Measurements from ENCODE around the gene THEM4. TPM values are rescaled to one million over a fixed set of nuclear protein-coding genes. Genes with fewer than 3 reads are reported as not detected.
"Not testable (repeated sequence)": the region's sequence is repeated elsewhere in the genome, so short reads cannot be mapped to it uniquely, and the experiment has no call there.

Gene THEM4
- total RNA-seq, 2 experiments from 2014 or later = 7.2 to 21.5 TPM

- no peaks in the 10 kb centered on the region for H3K9me2 ChIP-seq (ENCODE audit: insufficient read depth, low read length)
- BruUV-seq (replicated peaks) = no TSS peak
- intact Hi-C loops (cut with micrococcal nuclease; ENCODE audit: unreplicated experiment) = no loop called here
- ChIA-PET CTCF (ENCODE audit: unreplicated experiment) (interaction anchor here (0.6 kb wide), 1 partner anchor 21 kb away, joined by 4 read pairs; no protein-coding TSS in a partner anchor), POLR2A (interaction anchor here (1.3 kb wide), 1 partner anchor 7 kb away, joined by 3 read pairs; no protein-coding TSS in a partner anchor)
- H3K27ac ChIP-seq (ENCODE audit: low read depth, low read length, poor library complexity, severe bottlenecking) = no peak overlapping the region
- no peaks in the 10 kb centered on the region for H3K36me3 ChIP-seq (ENCODE audit: insufficient read depth, low read length)
- H3K4me2 ChIP-seq (ENCODE audit: low read length) = no peak overlapping the region
- H4K20me1 ChIP-seq (ENCODE audit: insufficient read depth, low read length) = no peaks in the 10 kb centered on the region
- no peak overlapping the region for H2AFZ ChIP-seq (ENCODE audit: low read length)
- no peak for DNase-seq (ENCODE audit: low spot score)
- H3K9me3 ChIP-seq (ENCODE audit: low read length) = no peaks in the 10 kb centered on the region
- no peak overlapping the region for H3K4me3 ChIP-seq (ENCODE audit: low read depth, low read length, poor library complexity, severe bottlenecking)
- no peak for TF ChIP-seq EZH2phosphoT487 (IDR thresholded peaks at IDR 0.05; ENCODE audit: borderline replicate concordance, low read depth, low read length)
- TF ChIP-seq CTCF (conservative IDR thresholded peaks at IDR 0.05; ENCODE audit: low read length) = no peak
- H3K79me2 ChIP-seq (ENCODE audit: insufficient read depth, low read depth, low read length) = no peaks in the 10 kb centered on the region
- H3K4me1 ChIP-seq (ENCODE audit: insufficient read depth, low read length, poor library complexity, severe bottlenecking) = peaks cover 8% of the 10 kb centered on the region
Observed at GRCh38 chr1:151858030-151858746, 51.1 kb downstream of the THEM4 start.

GRCh38 chr1:151855933-151856332 lies 53.4 kb downstream of the THEM4 start:
- no TSS peak for BruUV-seq (replicated peaks)

GRCh38 chr1:151855516-151855915 lies 53.8 kb downstream of the THEM4 start:
- H3K4me3 ChIP-seq (ENCODE audit: low read depth, low read length, poor library complexity, severe bottlenecking); POLR2A ChIA-PET; BruUV-seq (replicated peaks); DNase-seq (ENCODE audit: low spot score); H3K9me3 ChIP-seq (ENCODE audit: low read length); H3K4me1 ChIP-seq (ENCODE audit: insufficient read depth, low read length, poor library complexity, severe bottlenecking); H4K20me1 ChIP-seq (ENCODE audit: insufficient read depth, low read length); H3K36me3 ChIP-seq (ENCODE audit: insufficient read depth, low read length); CTCF ChIA-PET (ENCODE audit: unreplicated experiment); H3K9me2 ChIP-seq (ENCODE audit: insufficient read depth, low read length); H2AFZ ChIP-seq (ENCODE audit: low read length); intact Hi-C loops (cut with micrococcal nuclease; ENCODE audit: unreplicated experiment); H3K27ac ChIP-seq (ENCODE audit: low read depth, low read length, poor library complexity, severe bottlenecking); H3K4me2 ChIP-seq (ENCODE audit: low read length); H3K79me2 ChIP-seq (ENCODE audit: insufficient read depth, low read depth, low read length): not testable (repeated sequence)

More at GRCh38 chr1:151855933-151856332, 53.4 kb downstream of the THEM4 start:
- no peaks in the 10 kb centered on the region for H3K9me3 ChIP-seq (ENCODE audit: low read length)
- no peak overlapping the region for H3K27ac ChIP-seq (ENCODE audit: low read depth, low read length, poor library complexity, severe bottlenecking)
- POLR2A ChIA-PET = no interaction called here
- H3K4me2 ChIP-seq (ENCODE audit: low read length) = no peak overlapping the region
- no peaks in the 10 kb centered on the region for H3K79me2 ChIP-seq (ENCODE audit: insufficient read depth, low read depth, low read length)
- no peak overlapping the region for H3K4me3 ChIP-seq (ENCODE audit: low read depth, low read length, poor library complexity, severe bottlenecking)
- no peaks in the 10 kb centered on the region for H3K9me2 ChIP-seq (ENCODE audit: insufficient read depth, low read length)
- no peaks in the 10 kb centered on the region for H3K36me3 ChIP-seq (ENCODE audit: insufficient read depth, low read length)
- H2AFZ ChIP-seq (ENCODE audit: low read length) = no peak overlapping the region
- H4K20me1 ChIP-seq (ENCODE audit: insufficient read depth, low read length) = no peaks in the 10 kb centered on the region
- no peak for TF ChIP-seq CTCF (conservative IDR thresholded peaks at IDR 0.05; ENCODE audit: low read length)
- intact Hi-C loops (cut with micrococcal nuclease; ENCODE audit: unreplicated experiment) = no loop called here
- H3K4me1 ChIP-seq (ENCODE audit: insufficient read depth, low read length, poor library complexity, severe bottlenecking) = peaks cover 8% of the 10 kb centered on the region
- CTCF ChIA-PET (ENCODE audit: unreplicated experiment) = no interaction called here
- DNase-seq (ENCODE audit: low spot score) = no peak
